Measurements from ENCODE around the gene SH3BGR. TPM values are rescaled to one million over a fixed set of nuclear protein-coding genes. Genes with fewer than 3 reads are reported as not detected.

The SH3BGR gene
- total RNA-seq, 1 donor, result 6.2 TPM

- no peak for TF ChIP-seq CTCF (IDR thresholded peaks at IDR 0.05; ENCODE audit: insufficient read depth, low read length)
- no peak overlapping the region for H3K4me3 ChIP-seq (ENCODE audit: low read depth, low read length)
- no peak for DNase-seq (ENCODE audit: low read depth)
Observed at GRCh38 chr21:39430954-39431353, 20.8 kb upstream of the SH3BGR start.

- DNase-seq (ENCODE audit: low read depth), result no peak
- H3K4me3 ChIP-seq (ENCODE audit: low read depth, low read length), result no peak overlapping the region
- TF ChIP-seq CTCF (IDR thresholded peaks at IDR 0.05; ENCODE audit: insufficient read depth, low read length), result no peak
Observed at GRCh38 chr21:39434950-39435349, 16.8 kb upstream of the SH3BGR start.

DNA sequence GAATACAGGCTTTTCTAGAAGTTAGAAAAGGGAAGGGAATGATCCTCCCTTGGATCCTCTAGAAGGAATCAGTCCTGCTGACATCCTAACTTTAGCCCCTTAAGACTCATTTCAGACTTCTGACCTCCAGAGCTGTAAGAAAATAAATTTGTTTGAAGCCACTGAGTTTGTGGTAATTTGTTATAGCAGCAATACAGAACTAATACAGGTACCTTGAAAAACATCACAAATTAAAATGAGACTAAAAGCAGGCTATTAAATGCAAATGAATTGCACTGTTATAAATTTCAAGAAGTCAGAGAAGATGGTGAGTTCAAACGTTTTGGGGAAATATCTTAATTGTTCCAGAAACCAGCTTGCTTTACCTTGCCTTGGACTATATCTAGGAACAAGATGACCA is 12.5 kb upstream of the SH3BGR start:
- TF ChIP-seq CTCF (IDR thresholded peaks at IDR 0.05; ENCODE audit: insufficient read depth, low read length), result no peak
- no peak overlapping the region for H3K4me3 ChIP-seq (ENCODE audit: low read depth, low read length)
- no peak for DNase-seq (ENCODE audit: low read depth)

- TF ChIP-seq CTCF (IDR thresholded peaks at IDR 0.05; ENCODE audit: insufficient read depth, low read length), result peak; percentile 92
- H3K4me3 ChIP-seq (ENCODE audit: low read depth, low read length), result no peak overlapping the region
- DNase-seq (ENCODE audit: low read depth), result peak; percentile 66
Observed at GRCh38 chr21:39441502-39442475, 10.0 kb upstream of the SH3BGR start.

GRCh38 chr21:39444421-39445180 is 7.2 kb upstream of the SH3BGR start:
- TF ChIP-seq CTCF (IDR thresholded peaks at IDR 0.05; ENCODE audit: insufficient read depth, low read length), result no peak
- DNase-seq (ENCODE audit: low read depth), result peak; percentile 60
- H3K4me3 ChIP-seq (ENCODE audit: low read depth, low read length), result peak overlapping the region; percentile 88

DNA sequence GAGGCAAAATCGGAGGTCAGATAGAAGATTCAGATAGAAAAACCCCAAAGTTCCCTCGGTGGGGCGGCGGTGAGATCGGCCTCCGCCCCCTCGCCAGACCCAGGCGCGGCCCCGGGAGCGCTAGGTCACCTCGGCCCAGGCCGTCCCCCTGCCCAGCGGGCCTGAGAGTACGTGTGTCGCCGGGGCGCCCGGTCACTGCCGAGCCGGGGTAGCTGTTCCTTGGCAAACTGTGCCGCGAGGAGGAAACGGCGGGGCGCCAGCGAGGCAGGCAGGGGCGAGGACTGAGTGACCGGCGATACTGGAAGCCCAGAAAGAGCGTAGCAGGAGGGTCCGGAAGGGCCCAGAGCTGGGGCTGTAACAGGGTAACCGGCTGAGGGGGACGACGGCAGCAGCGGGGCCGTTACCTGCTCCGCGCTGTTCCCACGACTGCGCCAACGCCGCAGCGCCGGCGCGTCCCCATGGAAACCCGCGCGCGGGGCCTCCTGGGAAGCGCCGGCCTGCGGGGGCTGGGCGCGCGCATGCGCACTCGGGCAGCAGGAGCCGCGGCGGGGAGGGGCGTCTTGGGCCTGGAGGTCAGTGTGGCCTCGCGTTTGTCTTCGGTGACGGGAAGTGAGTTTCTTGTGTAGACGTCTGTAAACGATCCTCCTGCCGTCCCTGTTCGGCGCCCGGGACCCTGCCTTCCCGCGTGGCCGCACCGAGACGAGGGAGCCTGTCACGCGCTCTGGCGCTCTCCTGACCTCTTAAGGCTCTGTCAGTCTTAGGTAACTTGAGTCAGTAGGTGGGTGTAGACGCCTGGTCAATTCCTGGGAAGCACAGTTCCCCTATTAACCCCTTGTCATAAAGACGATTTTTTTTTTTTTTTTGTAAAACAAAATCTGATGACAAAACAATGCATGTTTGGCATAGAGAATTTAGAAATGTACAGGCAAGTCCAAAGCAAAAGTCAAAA is 6.2 kb upstream of the SH3BGR start, which contains the start of gene LCA5L:
TSS of gene LCA5L (minus strand) at position 458 of the 949 bp plus-strand sequence. CDS start 17,285 bp downstream, outside the sequence.
- TF ChIP-seq CTCF (IDR thresholded peaks at IDR 0.05; ENCODE audit: insufficient read depth, low read length), result peak; percentile 29
- peak; percentile 88 for DNase-seq (ENCODE audit: low read depth)
- peak within 1 kb of the TSS; percentile 88 for H3K4me3 ChIP-seq (ENCODE audit: low read depth, low read length)
